GM12801 (cell line): ENCODE measurements around the gene GARIN3.

Source experiments
- TF ChIP-seq, protein P1 (sequence below): IDR thresholded peaks from one replicate; pipeline ENCODE4 v1.5.1; 2011; ENCODE audit warnings: control low read depth; ENCODE audit not compliant: insufficient read length; ENCODE audit errors: extremely low read depth

Gene GARIN3

DNA sequence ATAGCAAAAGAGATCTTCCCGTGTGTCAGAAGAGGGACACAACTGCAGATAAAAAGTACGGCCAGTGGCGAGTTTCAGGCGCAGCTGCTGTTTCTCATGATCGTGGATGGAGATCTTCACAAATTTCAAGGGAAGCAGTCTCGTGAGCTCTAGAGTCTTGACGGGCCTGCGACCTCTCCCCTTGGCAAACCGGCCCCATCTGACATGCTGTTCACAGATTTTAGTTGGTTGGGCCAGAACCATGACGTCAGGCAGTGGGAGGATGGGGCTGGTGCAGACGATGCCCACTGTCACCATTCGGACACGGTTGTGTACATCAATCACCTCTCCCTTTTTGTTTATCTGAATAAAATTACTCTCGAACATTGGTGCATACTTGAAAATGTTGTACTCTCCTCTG, 396 bp downstream of the GARIN3 start:
- TF ChIP-seq, protein P1, sequence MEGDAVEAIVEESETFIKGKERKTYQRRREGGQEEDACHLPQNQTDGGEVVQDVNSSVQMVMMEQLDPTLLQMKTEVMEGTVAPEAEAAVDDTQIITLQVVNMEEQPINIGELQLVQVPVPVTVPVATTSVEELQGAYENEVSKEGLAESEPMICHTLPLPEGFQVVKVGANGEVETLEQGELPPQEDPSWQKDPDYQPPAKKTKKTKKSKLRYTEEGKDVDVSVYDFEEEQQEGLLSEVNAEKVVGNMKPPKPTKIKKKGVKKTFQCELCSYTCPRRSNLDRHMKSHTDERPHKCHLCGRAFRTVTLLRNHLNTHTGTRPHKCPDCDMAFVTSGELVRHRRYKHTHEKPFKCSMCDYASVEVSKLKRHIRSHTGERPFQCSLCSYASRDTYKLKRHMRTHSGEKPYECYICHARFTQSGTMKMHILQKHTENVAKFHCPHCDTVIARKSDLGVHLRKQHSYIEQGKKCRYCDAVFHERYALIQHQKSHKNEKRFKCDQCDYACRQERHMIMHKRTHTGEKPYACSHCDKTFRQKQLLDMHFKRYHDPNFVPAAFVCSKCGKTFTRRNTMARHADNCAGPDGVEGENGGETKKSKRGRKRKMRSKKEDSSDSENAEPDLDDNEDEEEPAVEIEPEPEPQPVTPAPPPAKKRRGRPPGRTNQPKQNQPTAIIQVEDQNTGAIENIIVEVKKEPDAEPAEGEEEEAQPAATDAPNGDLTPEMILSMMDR: no peak

DNA sequence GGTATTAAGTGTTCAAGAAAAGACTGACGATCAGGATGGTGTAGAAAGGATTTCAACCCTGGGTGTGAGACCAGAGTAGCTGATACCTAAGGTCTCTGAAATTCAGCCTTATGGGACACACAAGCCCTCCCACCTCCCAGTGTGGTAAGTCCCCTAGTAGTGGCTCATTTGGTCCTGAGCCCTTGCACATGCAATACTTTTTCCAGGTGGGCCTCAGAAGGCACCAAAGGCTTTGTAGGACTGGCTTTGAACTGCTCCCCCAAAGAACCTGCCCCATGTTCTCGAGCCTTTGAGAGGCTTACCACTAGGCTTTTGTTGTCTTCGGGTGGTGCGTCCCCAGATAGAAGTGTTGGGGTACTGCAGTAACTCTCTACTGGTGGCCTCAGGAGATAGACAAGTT, 803 bp downstream of the GARIN3 start:
- TF ChIP-seq, protein P1: no peak

DNA sequence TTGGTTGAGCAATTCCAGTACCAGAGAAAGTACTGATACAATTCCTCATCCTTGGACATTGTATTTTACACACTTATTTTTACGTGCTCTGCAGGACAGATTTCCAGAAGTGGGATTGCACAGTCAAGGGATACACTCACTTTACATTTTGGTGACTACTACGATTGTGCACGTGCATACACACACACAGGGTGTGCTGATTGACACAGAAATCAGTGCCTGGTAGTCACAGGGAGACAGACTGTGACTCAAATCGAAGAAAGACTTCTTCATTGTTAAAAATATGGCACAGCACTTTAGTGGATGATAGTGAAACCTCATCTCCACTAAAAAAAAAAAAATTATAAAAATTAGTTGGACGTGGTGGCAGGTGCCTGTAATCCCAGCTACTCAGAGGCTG, 1.5 kb downstream of the GARIN3 start:
- TF ChIP-seq, protein P1: no peak

DNA sequence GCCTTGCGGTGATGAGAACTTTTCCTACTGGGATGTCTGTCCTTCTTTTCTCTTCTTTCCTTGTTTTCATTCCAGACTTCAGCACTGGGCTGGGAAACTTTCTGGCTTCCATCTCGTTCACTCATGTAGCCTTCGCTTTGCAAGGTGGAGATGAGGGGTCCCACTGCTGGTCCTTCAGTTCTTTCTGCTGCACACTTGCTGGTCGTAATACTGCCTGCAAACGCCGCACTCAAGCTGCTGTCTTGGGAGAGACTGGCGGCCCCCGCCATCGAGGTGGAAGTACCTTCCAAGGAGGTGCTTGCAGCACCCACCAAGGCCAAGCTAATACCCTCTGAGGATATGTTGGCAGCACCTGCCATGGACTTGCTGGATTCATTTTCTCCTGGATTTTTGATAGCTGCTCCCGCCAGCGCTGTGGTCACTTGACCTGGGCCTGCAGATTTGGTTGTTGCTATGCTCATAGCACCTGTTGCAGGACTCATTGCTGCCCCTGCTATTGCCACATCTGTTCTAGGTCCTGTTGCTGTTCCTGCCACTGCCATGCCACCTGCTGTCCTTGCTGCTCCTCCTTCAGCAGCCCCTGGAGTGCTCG, 3.0 kb downstream of the GARIN3 start:
- TF ChIP-seq, protein P1: no peak

DNA sequence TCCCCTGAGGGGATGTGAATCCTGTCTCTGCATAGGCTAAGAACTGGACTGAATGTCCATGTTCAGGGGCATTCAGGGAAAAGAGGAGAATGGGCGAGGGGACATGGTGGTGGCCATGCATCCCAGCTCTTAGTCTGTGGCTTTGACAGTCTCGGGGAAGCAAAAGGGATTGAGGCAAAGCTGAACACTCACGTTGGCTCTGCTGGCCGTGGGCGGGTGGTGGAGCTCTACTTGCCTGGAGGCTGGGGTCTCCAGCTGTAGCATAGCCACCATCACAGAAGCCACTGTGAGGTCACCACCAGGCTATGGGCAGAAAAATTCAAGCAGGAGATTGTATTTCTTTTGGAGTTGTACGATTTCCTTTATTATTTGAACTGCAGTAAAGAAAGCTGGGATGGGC, 4.1 kb downstream of the GARIN3 start:
- TF ChIP-seq, protein P1: no peak

DNA sequence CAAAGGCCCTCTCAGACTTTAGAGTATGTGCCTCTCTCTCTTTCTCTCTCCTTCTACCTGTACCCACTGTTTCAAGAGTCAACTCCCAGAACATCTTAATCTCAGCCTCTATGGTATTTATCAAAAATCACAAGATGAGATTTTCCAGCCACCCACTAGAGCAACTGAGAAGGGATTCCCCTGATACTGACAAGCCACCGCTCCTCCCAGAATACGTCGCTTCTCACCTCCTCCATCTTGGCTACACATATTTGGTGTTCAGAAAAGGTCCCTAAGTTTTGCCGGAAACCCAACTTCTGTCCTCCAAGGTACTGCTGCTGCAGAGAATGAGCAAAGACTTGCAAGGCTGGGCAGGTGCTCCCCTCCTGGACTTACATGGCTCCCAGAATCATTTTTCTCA, 6.1 kb downstream of the GARIN3 start:
- TF ChIP-seq, protein P1: no peak

DNA sequence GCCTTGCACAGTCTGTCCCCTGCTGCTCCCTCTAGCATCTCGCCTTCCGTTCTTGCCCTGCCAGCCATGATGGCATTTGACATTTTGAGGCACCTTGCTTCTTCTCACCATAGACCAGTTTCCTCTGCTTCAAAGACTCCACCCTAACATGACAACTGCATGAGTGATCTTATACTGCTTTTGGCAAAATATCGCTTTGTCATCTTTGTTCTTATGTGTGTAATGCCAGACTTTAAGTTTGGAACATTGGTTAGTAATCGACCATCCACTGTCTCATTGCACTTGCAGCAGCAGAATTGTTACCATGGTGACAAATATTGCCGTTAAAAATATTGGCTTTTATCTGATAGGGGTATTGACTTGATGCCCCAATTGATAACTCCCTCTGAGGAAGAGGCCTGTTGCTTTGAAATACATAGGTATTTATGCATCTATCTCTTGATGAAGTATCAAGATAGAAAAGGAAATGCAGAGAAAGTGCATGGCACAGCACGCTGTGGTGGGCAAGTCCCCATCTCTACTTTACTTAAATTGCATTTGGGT, 6.8 kb downstream of the GARIN3 start:
- TF ChIP-seq, protein P1: no peak
